Fibroblast of mammary gland (primary cell): ENCODE measurements around the gene MYH10.

Source experiments
- DNase-seq: peaks from one replicate; pipeline ENCODE4 v3.0.0-alpha.2; 2010; ENCODE audit warnings: low read depth
- H3K4me3 ChIP-seq: 2 replicates; pipeline ENCODE4 v1.5.1; 2011; ENCODE audit warnings: low read depth, mild to moderate bottlenecking, low read length, moderate library complexity; ENCODE audit not compliant: control insufficient read depth
- TF ChIP-seq, protein P1 (sequence below): conservative IDR thresholded peaks from 2 replicates; pipeline ENCODE4 v1.5.1; 2011; ENCODE audit warnings: low read depth, low read length, inconsistent platforms; ENCODE audit not compliant: control insufficient read depth, insufficient read depth

Gene MYH10

DNA sequence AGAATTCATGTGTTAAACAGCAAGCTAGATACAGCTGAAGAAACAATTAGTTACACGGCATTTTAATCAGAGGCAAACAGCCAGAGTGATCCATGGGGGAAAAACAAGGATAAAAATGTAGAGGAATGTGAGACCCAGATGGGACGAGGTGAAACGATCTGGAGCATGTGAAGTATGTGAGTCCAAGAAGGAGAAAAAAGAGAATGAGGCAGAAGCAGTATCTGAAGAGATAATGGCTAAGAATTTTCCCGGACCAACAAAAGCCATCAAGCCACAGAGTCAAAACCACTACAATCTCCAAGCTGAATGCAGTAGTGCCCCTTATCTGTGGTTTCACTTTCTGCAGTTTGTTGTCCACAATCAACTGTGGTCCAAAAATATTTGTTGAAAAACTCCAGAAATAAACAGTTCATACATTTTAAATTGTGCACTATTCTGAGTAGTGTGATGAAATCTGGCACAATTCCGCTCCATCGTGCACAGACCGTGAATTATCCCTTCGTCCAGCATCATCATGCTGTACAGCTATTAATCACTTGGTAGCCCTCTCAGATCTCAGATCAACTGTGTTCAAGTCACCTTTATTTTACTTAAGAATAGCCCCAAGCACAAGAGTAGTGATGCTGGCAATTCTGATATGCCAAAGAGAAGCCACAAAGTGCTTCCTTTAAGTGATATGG, 18.8 kb downstream of the MYH10 start:
- DNase-seq, result peak; percentile 33
- H3K4me3 ChIP-seq, result peak overlapping the region; percentile 25
- TF ChIP-seq, protein P1, sequence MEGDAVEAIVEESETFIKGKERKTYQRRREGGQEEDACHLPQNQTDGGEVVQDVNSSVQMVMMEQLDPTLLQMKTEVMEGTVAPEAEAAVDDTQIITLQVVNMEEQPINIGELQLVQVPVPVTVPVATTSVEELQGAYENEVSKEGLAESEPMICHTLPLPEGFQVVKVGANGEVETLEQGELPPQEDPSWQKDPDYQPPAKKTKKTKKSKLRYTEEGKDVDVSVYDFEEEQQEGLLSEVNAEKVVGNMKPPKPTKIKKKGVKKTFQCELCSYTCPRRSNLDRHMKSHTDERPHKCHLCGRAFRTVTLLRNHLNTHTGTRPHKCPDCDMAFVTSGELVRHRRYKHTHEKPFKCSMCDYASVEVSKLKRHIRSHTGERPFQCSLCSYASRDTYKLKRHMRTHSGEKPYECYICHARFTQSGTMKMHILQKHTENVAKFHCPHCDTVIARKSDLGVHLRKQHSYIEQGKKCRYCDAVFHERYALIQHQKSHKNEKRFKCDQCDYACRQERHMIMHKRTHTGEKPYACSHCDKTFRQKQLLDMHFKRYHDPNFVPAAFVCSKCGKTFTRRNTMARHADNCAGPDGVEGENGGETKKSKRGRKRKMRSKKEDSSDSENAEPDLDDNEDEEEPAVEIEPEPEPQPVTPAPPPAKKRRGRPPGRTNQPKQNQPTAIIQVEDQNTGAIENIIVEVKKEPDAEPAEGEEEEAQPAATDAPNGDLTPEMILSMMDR, result no peak

DNA sequence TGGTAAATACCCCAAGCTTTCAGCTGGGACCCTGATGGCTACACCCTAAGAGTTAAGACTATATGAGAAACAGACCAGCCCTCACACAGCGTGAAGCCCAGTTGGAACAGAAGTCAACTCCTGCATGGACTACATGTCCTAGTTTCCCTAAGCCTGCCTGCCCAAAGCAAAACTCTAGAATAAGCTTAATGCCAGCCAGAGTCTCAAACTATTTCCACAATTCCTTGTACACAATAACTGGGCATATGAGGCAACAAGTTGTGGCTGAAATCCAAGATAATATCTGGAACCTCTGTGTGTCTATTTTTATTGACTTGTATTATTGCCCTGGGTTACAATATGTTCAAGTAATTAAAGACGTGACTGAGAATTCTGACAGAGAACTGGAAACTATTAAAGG, 19.4 kb downstream of the MYH10 start:
- H3K4me3 ChIP-seq, result no peak overlapping the region
- DNase-seq, result peak; percentile 35
- TF ChIP-seq, protein P1, result no peak

DNA sequence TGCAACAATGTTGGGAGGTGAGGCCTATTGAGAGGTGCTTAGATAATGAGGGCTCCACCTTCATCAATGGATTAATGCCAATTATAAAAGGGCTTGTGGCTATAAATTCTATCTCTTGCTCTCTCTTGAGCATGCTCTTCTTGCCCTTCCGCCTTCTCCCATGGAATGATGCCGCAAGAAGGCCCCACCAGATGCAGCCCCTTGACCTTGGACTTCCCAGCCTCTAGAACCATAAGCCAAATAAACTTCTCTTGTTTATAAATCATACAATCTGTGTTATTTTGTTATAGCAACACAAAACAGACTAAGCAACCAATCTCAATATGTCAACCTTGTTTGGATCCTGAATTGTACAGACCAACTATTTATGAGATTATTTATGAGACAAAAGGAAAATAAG, 20.0 kb downstream of the MYH10 start:
- TF ChIP-seq, protein P1, result no peak
- no peak overlapping the region for H3K4me3 ChIP-seq
- no peak for DNase-seq

DNA sequence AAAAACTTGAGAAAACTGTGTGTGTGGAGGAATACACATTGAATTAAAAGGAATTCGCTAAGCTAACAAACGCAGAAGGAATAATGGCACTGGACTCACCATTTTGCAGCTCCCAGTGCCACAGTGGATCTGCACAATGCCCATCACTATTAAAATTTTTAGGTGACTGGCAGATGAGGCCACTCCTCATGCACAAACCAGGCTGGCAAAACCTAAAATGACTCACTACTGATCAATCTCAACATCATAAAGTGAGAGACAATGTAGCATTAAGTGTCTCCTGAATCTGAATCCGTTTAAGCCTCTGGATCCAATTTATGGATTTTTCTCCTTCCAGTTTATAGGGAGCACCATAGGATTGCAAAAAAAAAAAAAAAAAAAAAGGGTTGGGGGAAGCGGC, 20.6 kb downstream of the MYH10 start:
- DNase-seq, result no peak
- TF ChIP-seq, protein P1, result no peak

DNA sequence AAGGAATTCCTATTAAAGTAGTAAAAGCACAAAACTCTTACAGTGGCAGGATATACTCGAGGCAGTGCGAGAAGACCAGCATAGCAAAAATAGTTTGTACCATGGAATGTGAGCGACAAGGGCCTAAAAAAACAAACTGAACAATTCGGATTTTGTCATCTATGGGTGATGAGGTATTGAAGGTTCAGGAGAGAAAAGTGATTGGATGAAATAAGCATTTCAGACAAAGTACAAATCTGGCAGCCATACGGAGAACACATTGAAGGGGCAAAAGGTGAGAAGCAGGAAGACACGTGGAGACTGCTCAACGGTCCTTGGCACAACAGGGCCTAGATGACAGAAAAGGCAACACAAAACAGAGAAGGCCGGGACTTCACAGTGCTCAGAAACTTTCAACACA, 22.5 kb downstream of the MYH10 start:
- H3K4me3 ChIP-seq, result no peak overlapping the region
- peak; percentile 13 for DNase-seq
- TF ChIP-seq, protein P1, result no peak

More for the DNA sequence above, 20.6 kb downstream of the MYH10 start:
- H3K4me3 ChIP-seq, result no peak overlapping the region

DNA sequence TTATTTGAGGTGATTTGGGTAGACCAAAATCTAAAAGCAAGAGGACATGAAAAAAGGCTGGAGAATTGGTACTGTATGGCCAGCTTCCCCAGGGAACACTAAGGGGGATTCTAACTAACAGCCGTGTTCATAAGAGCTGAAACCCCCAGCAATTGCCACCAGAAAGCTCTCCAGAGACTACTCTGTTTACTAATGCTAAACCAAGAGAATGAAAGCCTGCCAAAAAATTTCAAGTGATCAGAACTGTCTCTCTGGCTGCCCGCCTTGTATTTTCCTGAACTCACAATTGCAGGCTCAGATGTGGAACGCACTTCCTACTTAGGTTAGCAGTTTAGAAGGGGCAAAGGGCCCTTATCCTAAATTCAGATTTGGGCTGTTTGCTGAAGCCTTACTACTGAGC, 24.1 kb downstream of the MYH10 start:
- H3K4me3 ChIP-seq, result no peak overlapping the region
- DNase-seq, result peak; percentile 28

More for the DNA sequence above, 24.1 kb downstream of the MYH10 start:
- TF ChIP-seq, protein P1, result no peak
